Fibroblast of skin of abdomen (primary cell): ENCODE measurements around the gene OTOG.

Source experiments
- DNase-seq: peaks from one replicate; pipeline ENCODE4 v3.0.0-alpha.2; 2013

OTOG gene

DNA sequence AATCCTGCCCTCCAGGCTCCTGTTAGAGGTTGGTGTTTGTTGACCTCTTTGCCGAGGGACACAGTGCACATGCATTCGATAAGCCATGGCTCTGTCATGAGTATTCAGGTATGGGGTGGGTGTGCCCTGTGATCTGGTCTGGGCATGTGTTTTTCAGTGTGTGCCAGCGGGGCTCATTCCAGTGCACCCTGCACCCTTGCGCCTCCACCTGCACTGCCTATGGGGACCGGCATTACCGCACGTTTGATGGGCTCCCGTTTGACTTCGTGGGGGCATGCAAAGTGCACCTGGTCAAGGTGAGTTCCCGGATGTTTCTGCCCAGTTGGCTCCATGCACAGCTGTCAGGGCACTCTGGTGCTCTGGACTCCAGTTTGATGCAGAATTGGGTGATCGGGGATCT is 44.2 kb downstream of the OTOG start:
- DNase-seq = no peak

- DNase-seq = no peak
Measured at GRCh38 chr11:17593466-17594245, 46.6 kb downstream of the OTOG start.

DNA sequence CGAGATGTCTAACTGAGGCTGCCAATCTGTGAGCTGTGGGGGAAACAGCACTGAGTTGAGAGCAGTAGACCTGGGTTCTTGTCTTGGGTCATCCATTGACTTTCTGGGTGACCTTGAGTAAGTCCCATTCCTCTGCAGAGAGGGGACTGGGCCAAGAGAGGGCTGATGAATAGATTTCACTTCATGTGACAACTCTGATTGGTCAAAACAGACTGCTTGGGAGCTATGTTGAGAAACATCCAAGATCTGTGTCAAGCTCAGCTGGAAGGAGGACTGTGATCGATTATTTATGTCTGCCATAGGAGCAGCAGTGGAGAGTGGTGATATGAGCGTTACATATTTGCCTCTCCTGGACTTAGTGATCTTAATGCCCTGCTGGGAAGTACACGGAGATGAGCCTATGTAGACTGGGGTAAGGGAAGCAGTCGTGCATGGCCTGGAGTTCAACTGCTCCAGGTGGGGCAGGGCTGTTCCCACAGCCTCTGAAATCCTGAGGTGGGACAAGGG is 47.7 kb downstream of the OTOG start:
- no peak for DNase-seq

- DNase-seq = no peak
Measured at GRCh38 chr11:17595526-17596309, 48.7 kb downstream of the OTOG start.

DNA sequence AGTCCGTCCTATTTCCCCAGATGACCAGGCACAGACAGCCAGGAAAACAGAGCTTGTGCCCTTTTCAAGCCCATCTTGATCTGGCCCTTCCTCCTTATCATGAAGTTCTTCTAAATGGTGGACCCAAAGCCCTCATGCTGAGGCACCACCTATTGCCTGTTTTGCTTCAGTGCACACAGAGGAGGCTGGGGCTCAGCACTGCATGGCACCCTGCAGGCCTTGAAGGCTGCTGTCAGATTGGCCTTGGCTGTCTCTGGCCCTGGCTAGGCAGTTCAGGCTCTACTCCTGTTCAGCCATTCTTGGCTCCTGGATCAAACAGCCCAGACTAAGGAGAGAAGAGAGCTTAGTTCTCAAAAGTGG is 49.2 kb downstream of the OTOG start:
- no peak for DNase-seq

DNA sequence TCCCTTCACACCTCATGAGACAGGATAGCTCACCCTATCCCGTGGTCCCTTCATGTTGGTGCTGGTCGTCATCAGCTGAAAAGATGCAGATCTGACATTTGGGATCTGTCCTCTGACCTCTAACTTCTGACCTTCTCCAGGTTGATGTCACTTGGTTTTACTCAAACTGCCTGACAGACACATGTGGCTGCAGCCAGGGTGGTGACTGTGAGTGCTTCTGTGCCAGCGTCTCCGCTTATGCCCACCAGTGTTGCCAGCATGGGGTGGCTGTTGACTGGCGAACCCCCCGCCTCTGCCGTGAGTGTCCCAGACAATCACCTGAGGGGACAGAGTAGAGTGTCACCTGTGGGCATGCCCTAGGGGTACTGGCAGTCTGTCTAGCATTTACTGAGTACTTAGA is 49.7 kb downstream of the OTOG start:
- DNase-seq = no peak

- no peak for DNase-seq
Measured at GRCh38 chr11:17597770-17598169, 50.7 kb downstream of the OTOG start.

GRCh38 chr11:17598700-17599459 is 51.8 kb downstream of the OTOG start:
- peak; percentile 50 for DNase-seq

GRCh38 chr11:17599460-17599925 is 52.4 kb downstream of the OTOG start:
- no peak for DNase-seq

DNA sequence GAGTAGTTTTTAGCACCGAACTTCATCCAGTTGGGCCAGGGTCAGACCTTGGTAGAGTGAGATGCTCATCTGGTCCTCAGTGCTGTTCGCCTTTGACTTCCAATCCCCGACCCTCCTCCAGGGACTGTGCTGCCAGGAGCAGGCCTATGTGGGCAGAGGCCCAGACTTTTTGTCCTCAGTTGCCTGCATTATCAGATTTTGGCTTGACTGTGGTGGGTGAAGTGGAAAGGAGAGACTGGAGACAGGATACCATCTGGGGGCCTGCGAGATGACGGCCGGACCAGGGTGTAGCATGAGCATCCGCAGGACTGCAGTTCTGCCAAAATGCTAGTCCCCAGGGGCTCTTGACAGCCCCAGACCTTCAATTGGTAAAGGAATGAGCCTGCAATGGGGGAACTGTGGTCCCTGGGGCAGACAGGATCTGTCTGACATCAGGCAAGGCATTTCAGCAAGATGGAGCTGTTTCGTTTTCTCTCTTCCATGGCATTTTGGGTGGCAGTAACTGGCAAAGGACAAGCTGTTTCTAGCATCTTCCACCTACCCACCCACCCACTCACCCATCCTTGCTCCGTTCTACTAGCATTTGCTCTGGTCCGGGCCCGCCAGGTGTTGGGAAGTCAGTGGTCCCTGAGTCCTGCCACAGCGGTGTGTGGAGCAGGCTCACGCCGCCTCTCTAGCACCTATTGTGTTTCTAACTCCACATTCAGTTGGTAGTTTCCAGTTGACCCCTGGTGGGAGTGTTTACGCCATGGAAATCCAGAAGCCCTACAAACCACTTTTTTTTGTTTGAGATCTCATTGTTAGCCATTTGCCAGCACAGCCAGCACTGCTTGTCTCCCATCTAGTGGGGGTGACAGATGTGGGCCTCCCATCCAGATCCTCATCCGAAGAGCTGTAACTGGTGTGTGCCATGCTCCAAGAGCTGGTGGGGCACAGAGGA is 53.5 kb downstream of the OTOG start:
- DNase-seq = no peak

DNA sequence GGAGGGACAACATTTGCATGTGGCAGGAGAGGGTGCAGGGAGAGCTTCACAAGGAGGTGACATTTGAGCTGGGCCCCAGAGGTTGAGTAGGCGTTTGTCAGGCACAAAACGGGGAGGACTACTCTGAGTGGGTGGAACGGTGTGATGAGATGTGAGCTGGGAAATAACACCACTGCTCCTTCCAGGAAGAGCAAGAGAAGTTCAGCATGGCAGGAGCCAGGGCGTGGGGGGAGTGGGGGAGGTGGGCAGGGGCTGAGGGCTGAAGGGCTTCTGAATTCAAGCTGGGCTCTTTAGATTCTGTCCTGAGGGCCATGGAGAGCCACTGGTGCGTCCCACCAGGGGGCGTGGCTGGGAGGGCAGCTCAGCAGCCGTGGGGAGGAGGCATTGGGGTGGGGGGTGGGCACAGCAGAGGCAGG is 54.2 kb downstream of the OTOG start:
- no peak for DNase-seq

GRCh38 chr11:17601676-17602075 is 54.6 kb downstream of the OTOG start:
- no peak for DNase-seq

GRCh38 chr11:17602105-17603001 is 55.3 kb downstream of the OTOG start:
- DNase-seq = no peak

- no peak for DNase-seq
Measured at GRCh38 chr11:17603056-17603825, 56.2 kb downstream of the OTOG start.

DNA sequence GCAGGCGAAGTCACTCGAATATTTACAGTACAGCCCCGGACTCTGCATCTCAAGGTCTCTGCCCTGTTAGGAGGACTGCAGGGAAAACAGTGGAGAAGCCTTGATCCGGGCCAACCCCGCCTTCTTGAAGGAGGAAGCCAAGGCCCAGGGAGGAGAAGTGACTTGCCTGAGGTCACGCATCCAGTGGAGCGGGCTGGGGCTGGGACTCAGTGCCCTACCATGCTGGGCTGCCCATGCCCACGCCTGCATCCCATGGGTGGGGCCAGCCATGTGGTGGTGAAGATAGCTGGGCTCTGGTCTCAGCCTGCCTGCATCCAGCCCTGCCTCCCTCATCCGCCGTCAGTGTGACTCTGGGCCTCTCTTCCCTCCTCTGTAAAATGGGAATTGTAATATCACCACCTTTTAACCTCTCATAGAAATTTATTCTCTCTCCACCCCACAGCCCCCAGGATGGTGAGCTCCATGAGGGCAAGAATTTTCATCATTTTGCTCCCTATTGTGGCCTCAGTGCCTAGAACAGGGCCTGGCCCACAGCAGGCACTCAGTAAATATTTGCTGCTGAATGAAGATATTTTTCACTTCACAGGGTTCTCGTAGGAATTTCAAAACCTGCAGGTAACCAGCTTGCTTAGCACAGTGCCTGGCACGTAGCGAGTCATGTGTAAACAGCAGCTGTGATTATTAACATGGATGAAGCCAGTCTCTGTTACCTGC is 57.3 kb downstream of the OTOG start:
- DNase-seq = no peak

DNA sequence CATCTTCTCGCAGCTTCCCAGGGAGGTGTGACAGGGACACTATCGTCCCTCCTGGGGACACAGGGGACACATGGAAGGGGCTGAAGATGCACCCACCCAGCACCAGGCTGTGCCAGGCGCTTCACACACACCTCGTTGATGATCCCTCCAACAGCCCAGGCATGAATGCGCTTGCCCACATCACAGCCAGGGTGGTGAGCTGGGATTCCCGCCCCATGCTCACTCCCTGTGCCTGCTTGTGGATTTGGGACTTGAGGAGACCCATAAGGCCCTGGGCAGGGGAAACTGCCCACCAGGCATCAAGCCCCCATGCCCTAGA is 57.8 kb downstream of the OTOG start:
- DNase-seq = no peak

GRCh38 chr11:17605651-17606122 is 58.6 kb downstream of the OTOG start:
- no peak for DNase-seq

GRCh38 chr11:17606233-17607082 is 59.4 kb downstream of the OTOG start:
- DNase-seq = no peak
